Ishikawa (cell line): ENCODE data around the gene MAPK7.

Experiments used
- CEBPB ChIP-seq: IDR thresholded peaks from 2 replicates; pipeline ENCODE4 v1.6.1; 2012
- CREB1 ChIP-seq: IDR thresholded peaks from 2 replicates; pipeline ENCODE4 v1.6.1; 2012; ENCODE audit warnings: low read depth
- EGR1 ChIP-seq: IDR thresholded peaks from 2 replicates; pipeline ENCODE4 v1.6.1; 2012
- EP300 ChIP-seq: IDR thresholded peaks from 2 replicates; pipeline ENCODE4 v1.6.1; 2012; ENCODE audit warnings: borderline replicate concordance
- FOXM1 ChIP-seq: IDR thresholded peaks from 2 replicates; pipeline ENCODE4 v1.6.1; 2012; ENCODE audit warnings: low read depth, borderline replicate concordance
- NFIC ChIP-seq: IDR thresholded peaks from 2 replicates; pipeline ENCODE4 v1.6.1; 2012
- RAD21 ChIP-seq: IDR thresholded peaks from 2 replicates; pipeline ENCODE4 v1.6.1; 2012; ENCODE audit warnings: low read depth
- TAF1 ChIP-seq: IDR thresholded peaks from 2 replicates; pipeline ENCODE4 v1.6.1; 2012; ENCODE audit warnings: low read depth, mild to moderate bottlenecking
- TCF12 ChIP-seq: IDR thresholded peaks from 2 replicates; pipeline ENCODE4 v1.6.1; 2012; ENCODE audit warnings: low read depth
- TEAD4 ChIP-seq: IDR thresholded peaks from 2 replicates; pipeline ENCODE4 v1.6.1; 2012
- YY1 ChIP-seq: IDR thresholded peaks from 2 replicates; pipeline ENCODE4 v1.6.1; 2012; ENCODE audit warnings: low read depth
- ZBTB7A ChIP-seq: IDR thresholded peaks from 2 replicates; pipeline ENCODE4 v1.6.1; 2012; ENCODE audit warnings: low read depth
- TF ChIP-seq, protein P1 (sequence below): IDR thresholded peaks from 2 replicates; pipeline ENCODE4 v1.6.1; 2012
- TF ChIP-seq, protein P2 (sequence below): IDR thresholded peaks from 2 replicates; pipeline ENCODE4 v1.6.1; 2012; ENCODE audit warnings: low read depth, mild to moderate bottlenecking
- TF ChIP-seq, protein P3 (sequence below): IDR thresholded peaks from 2 replicates; pipeline ENCODE4 v1.6.1; 2012

MAPK7 gene

DNA sequence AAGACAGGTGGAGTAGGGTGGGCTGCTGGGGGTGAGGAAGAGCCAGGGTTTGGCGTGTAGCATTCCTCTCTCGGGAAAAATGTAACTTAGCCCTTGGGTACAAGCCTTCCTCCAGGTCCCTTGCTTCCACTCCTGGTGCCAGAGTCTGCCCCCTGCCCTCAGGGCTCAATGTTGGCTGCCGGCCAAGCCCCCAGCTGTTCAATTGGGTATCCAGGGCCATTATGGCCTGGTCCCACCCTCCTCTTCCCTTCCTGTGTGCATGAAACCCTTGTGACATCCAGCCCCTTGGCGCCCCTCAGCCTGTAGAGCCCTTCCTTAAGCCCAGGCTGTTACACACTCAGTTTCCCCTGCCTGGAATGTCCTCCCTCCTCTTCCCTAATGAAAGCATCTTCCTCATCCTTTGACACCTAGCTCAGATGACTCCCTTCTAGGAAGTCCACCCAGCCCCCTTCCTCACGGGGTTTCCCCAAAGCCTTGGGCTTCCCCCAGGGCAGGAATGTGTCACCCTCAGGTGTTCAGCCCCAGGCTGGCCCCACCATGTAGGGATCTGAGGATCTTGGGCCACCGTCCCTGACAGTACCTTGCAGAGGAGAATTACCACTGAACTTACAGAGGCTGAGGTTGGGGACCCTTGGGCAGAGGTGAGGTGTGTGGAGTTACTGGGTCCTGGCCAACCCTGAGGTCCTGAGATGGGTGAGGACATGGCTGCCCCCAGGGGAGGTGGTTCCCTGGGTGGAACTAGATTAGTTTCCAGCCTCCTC is 45.7 kb upstream of the MAPK7 start:
- peak; percentile 74 for TF ChIP-seq NFIC
- TF ChIP-seq CEBPB = no peak

DNA sequence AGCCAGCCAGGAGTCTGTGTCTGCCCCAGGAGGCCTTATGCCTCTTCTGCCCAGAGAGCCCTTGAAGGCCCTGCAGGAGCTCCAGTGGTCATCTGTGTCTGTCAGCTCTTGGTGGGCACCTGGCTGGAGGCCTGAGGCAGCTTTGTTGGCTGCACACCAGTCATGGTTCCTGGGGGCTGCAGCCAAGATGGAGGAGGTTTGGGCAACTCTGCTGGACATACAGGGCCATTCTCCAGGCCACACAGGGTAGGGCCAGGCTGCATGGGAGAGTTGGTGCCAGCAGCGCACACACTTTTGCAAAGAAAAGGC is 45.2 kb upstream of the MAPK7 start:
- no peak for TF ChIP-seq NFIC
- TF ChIP-seq YY1 = peak; percentile 59; the same call in 1 of the 2 replicates
- TF ChIP-seq, protein P1, sequence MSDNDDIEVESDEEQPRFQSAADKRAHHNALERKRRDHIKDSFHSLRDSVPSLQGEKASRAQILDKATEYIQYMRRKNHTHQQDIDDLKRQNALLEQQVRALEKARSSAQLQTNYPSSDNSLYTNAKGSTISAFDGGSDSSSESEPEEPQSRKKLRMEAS = no peak
- no peak for TF ChIP-seq ZBTB7A

DNA sequence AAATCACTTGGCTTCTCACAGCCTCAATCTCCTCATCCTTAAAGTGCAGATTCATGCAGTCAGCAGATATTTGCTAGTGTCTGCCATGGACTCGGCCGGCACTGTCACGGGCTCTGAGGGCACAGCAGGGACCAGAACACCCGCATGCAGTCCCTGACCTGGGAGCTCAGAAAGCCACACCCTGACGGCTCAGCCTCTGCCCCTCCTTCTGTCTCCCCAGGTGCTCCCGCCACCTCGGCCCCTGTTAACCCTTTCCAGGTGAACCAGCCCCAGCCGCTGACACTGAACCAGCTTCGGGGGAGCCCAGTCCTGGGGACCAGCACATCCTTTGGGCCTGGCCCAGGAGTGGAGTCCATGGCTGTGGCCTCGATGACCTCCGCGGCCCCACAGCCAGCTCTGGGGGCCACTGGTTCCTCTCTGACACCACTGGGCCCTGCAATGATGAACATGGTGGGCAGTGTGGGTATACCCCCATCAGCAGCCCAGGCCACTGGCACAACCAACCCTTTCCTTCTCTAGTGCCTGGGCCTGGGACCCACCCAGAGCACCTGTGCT is 44.5 kb upstream of the MAPK7 start:
- TF ChIP-seq CREB1 = no peak
- no peak for TF ChIP-seq EP300
- no peak for TF ChIP-seq TEAD4
- TF ChIP-seq, protein P2, sequence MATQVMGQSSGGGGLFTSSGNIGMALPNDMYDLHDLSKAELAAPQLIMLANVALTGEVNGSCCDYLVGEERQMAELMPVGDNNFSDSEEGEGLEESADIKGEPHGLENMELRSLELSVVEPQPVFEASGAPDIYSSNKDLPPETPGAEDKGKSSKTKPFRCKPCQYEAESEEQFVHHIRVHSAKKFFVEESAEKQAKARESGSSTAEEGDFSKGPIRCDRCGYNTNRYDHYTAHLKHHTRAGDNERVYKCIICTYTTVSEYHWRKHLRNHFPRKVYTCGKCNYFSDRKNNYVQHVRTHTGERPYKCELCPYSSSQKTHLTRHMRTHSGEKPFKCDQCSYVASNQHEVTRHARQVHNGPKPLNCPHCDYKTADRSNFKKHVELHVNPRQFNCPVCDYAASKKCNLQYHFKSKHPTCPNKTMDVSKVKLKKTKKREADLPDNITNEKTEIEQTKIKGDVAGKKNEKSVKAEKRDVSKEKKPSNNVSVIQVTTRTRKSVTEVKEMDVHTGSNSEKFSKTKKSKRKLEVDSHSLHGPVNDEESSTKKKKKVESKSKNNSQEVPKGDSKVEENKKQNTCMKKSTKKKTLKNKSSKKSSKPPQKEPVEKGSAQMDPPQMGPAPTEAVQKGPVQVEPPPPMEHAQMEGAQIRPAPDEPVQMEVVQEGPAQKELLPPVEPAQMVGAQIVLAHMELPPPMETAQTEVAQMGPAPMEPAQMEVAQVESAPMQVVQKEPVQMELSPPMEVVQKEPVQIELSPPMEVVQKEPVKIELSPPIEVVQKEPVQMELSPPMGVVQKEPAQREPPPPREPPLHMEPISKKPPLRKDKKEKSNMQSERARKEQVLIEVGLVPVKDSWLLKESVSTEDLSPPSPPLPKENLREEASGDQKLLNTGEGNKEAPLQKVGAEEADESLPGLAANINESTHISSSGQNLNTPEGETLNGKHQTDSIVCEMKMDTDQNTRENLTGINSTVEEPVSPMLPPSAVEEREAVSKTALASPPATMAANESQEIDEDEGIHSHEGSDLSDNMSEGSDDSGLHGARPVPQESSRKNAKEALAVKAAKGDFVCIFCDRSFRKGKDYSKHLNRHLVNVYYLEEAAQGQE = no peak
- TF ChIP-seq TAF1 = no peak
- no peak; the same call in 1 of the 2 replicates for TF ChIP-seq TCF12
- TF ChIP-seq, protein P1 = no peak; the same call in 1 of the 2 replicates
- no peak for TF ChIP-seq EGR1
- no peak for TF ChIP-seq YY1
- TF ChIP-seq, protein P3, sequence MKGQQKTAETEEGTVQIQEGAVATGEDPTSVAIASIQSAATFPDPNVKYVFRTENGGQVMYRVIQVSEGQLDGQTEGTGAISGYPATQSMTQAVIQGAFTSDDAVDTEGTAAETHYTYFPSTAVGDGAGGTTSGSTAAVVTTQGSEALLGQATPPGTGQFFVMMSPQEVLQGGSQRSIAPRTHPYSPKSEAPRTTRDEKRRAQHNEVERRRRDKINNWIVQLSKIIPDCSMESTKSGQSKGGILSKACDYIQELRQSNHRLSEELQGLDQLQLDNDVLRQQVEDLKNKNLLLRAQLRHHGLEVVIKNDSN = no peak
- TF ChIP-seq FOXM1 = no peak
- TF ChIP-seq ZBTB7A = no peak
- TF ChIP-seq NFIC = no peak
- TF ChIP-seq CEBPB = no peak
- no peak for TF ChIP-seq RAD21

DNA sequence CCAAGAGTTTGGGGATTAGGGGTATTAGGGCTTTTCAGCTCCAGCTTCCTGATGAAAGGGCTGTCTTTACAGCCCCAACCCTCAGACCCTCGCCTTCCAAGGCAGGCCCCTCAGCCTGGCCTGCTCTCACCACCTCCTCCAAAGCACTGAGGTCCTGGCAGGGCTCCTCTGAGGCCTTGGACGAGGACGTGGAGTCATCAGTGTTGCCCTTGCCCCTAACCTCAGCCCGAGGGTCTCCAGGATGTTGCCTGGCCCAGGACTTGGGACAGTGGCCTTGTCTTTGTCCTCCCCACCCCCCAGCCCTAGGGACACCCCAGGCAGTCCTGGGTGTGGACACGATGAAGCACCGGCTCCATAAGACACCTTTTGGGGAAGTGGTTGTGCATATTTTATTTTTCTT is 44.0 kb upstream of the MAPK7 start:
- TF ChIP-seq CREB1 = no peak

DNA sequence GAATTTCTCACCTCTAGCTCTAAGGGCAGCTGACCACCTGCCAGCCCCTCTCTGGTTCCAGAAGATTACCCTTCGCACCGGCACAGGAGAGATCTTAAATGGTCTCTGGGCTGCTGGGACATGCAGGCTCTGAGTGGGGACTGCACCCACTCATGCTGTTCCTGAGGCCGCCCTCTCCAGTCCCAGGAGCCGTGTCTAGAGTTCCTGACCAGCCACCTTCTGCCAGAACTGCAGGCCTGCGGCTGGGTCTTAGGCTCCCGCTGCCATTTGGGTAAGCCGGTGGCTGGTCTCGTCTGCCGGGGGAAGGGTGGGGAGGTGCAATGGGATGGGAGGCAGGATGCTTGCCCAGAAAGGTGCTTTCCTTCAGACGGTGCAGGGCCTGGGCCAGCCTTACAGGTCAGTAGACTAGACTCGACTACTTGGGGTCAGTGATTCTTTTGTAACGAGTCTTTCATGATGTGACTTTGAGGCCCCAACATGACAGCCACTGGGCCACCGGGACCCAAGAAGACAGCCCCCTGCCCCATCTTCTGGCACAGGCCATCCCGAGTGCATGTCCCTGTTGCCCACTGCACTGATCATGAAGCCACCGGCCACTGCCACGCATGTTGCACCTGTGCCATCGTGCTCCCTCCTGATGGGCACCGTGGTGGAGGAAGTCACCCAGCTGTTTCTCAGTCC is 42.2 kb upstream of the MAPK7 start:
- TF ChIP-seq TCF12 = no peak
- no peak for TF ChIP-seq EGR1
- no peak for TF ChIP-seq EP300
- no peak for TF ChIP-seq ZBTB7A

DNA sequence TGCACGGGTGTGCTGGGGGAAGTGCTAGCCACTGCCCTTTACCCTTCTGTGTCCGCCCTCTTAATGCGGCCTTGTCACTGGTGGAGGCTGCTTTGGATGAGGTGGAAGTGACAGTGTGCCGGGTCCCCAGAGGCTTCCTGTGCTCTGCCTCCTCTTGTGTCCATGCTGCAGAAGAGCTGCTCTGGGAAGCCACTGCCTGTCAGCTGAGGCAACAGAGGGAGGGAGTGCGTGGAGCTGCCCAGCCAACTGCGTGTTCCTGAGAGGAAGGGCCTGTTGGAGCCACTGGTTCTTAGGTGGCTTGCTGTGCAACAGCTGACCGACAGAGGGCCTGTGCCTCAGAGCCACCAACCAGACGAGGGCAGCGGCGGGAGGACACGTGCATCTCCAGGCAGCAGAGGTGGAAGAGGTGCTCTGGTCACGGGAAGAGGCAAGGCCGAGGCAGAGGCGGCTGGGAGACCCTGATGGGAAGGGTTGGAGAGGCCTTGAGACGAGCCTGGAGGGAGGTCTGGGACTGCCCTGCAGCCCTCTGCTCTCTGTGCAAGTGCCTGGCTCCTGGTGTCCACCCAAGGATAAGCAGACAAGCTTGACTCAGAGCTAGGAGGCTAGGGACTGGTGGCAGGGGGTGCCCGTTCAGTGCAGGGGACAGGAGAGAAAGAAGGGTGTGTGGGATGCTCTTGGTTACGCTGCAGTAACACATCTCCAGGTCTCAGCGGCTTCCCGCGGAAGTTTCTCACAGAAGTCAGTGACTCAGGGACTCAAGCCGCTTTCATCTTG is 41.2 kb upstream of the MAPK7 start:
- no peak for TF ChIP-seq EP300
- no peak for TF ChIP-seq CEBPB
- TF ChIP-seq YY1 = no peak
- TF ChIP-seq, protein P1 = peak; percentile 85
- TF ChIP-seq RAD21 = peak; percentile 26

DNA sequence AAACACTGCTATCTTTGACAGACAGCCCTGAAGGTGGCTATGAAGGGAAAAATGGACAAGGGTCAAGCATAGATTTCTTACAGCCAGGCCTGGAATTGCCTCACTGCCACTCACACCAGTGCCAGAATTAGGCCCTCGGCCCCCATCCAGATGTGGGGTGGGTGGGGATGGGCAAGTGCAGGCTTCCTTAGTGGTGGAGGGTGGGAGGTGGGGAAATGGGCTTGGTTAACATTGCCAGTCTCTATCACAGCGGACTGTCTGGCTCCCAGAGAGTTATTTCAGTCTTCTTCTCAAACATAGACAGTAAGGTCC is 40.6 kb upstream of the MAPK7 start:
- TF ChIP-seq, protein P1 = no peak
- TF ChIP-seq YY1 = no peak
- no peak for TF ChIP-seq TEAD4
- no peak for TF ChIP-seq TAF1
- TF ChIP-seq FOXM1 = no peak
- TF ChIP-seq, protein P3 = no peak
